ENCODE measurements around the gene SCGB3A2.
"Not testable (repeated sequence)": the region's sequence is repeated elsewhere in the genome, so short reads cannot be mapped to it uniquely, and the experiment has no call there.

The SCGB3A2 gene

DNA sequence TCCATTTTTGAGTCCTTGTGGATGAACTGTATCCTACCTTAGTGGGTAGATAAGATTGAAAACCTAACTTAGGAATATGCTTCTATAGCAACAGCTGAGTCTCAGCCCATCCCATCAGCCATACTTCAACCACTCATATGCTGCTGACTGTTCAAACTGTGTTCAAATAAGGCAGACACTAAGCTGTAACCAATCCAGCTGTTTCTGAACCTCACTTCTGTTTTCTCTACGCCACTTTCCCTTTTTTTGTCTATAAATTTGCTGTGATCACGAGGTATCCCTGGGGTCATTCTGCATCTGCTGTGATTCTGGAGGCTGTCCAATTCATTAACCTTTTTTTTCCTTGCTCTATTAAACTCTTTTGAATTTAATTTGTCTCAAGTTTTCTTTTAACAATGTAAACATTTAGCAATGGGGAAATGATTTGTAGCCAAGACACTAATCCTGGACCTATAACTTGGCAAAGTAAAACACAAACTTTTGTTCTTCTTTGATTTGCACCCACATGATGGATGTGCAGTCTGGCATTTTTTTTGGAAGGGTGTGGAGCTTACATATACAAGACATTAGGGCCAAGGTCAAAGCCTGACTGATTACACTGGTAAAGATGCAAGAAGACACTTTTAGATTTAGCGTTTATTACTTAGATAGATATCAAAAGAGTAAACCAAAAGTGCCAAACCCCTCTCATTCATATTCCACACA lies 14.9 kb upstream of the SCGB3A2 start:
- DNase-seq (ENCODE audit: low read depth) = no peak

DNA sequence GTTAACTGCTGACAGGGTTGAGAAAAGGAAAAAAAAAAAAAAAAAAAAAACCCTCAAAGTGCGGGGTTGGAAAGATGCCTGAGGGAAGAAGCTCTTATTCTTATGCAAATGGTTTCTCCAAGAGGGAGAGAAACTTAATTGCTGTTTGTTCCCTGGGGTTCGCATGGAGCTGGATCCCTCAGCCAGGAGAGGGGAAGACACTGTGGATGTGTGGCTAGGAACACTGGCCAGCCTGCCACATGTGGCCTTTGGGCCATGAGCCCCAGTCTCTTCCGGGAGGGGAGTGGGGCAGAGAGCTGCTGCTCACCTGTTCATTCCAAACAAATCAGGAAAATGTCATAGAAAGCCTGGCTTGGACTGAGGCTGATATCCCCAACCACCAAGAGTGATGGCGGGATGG lies 9.4 kb upstream of the SCGB3A2 start:
- DNase-seq (ENCODE audit: low read depth) = no peak

DNA sequence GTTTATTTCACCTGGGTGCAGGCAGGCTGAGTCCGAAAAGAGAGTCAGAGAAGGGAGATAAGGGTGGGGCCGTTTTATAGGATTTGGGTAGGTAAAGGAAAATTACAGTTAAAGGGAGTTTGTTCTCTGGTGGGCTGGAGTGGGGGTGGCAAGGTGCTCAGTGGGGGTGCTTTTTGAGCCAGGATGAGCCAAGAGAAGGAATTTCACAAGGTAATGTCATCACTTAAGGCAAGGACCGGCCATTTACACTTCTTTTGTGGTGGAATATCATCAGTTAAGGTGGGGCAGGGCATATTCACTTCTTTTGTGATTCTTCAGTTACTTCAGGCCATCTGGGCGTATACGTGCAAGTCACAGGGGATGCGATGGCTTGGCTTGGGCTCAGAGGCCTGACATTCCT lies 8.6 kb upstream of the SCGB3A2 start:
- not testable (repeated sequence) for DNase-seq (ENCODE audit: low read depth)

DNA sequence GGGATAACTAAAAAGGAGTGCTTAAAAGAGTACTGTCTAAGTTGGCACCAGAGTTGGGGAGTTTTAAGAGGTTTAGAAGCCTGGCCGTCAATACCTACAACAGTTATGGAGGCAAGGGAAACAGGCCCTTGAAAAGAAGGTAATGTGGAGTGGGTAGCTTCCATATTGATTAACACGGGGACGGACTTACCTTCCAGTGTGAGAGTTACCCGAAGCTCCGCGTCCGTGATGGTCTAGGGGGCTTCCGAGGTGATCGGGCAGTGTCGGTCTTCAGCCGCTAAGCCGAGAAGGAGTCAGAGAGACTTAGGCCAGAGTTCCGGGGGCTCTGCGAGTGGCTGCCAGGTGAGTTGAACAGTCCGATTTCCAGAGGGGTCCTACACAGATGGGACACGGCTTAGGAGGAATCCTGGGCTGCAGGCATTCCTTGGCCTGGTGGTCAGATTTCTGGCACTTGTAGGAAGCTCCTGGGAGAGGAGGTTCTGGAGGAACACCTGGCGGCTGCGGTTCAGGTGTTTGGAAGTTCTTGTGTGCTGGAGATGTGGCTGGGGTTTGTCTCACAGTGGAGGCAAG lies 6.4 kb upstream of the SCGB3A2 start:
- DNase-seq (ENCODE audit: low read depth) = not testable (repeated sequence)

DNA sequence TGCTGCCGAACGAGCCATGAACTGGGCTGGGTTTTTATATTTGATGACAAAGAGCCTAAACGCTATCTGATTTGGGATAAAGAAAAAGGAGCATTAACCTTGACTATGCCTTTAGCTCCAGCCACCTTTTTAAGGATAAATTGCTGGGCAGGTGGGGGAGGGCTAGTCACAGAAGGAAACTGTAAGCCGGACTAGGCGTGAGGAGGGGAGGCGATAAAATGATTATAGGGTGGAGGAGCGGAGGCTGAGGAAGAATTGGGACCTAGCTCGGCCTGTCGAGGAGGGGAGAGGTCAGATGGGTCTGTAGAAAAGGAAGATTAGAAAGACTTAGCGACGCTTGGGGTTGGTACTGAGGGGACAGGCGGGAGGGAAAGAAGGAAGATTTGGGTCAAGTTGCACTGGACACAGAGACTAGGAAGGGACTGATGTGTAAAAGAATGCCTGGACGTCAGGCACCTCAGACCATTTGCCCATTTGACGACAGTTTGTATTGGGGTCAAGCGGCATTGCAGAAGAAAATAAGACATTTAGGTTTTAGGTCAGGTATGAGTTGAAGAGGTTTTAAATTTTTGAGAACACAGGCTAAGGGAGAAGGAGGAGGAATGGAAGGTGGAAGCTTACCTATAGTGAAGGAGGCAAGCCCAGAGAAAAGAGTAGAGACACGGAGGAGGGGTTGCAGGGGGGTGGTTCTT lies 5.6 kb upstream of the SCGB3A2 start:
- not testable (repeated sequence) for DNase-seq (ENCODE audit: low read depth)

DNA sequence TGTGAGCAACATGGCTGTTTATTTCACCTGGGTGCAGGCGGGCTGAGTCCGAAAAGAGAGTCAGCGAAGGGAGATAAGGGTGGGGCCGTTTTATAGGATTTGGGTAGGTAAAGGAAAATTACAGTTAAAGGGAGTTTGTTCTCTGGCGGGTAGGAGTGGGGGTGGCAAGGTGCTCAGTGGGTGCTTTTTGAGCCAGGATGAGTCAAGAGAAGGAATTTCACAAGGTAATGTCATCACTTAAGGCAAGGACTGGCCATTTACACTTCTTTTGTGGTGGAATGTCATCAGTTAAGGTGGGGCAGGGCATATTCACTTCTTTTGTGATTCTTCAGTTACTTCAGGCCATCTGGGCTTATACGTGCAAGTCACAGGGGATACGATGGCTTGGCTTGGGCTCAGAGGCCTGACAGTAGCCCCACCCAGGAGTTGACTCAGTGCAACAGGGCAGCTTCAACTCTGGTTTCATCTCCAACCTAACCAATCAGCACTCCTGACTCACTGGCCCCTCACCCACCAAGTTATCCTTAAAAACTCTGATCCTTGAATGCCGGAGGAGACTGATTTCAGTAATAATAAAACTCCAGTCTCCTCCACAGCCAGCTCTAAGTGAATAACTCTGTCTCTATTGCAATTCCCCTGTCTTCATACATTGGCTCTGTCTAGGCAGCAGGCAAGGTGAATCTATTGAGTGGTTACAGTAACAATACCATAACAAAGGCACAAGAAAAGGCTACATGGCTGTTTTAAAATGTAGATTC lies 4.2 kb upstream of the SCGB3A2 start:
- DNase-seq (ENCODE audit: low read depth) = not testable (repeated sequence)

DNA sequence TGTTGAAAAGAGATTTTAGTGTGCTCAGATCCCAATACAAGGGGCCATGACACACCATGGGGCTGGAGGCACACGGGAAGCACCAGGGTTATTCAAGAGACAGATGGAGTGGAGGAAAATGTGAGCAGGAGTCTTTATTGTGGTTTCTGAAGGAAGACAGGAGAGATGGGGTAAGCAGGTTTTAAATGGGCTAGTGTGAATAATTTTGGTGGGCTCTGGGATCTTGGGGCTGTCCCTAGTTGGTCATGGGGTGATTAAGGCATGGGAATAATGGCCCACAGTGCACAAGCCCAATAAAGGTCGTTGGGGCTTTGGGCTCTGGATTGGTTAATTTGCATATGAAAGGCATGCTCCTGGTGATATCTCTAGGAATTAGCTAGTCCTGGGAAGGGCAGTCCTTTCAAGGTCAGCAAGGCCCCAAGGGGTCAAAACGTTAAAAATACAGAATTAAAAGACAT lies 3.6 kb upstream of the SCGB3A2 start:
- no peak for DNase-seq (ENCODE audit: low read depth)

DNA sequence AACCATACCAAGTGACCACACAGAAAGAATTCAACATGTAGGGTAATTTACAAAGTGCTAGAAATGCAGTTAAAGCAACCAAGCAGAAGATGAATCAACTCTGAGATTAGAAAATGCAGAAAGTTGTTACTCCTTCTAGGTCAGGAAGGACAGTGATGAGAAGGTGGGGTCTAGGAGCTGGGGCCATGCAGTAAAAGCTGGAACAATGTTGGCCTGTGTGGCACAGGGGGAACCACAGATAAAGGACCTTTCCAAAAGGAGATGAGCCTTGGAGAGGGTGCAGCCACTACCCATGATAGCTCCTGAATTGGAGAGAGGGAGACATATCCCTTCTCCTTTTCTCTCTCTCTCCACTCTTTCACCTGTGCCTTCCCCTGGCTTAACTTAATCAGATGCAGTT lies 2.4 kb upstream of the SCGB3A2 start:
- no peak for DNase-seq (ENCODE audit: low read depth)

DNA sequence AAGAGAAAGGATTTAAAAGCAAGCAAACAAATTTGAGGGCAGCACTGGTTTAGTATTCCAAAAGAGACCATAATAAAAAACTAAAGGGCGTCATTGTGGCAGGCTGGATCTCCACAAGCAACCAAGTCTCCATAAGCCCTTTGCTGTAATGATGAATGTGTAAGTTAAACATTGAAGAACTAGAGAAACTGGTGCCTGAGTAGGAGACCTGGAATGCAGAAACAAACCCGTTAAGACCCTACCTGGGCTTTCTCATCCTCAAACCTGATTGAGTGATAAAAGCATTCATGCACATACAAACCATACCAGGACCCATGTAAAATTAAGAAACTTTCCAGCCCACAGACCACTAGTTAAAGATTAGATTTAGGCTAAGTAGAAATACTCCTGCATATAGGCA lies 1.9 kb upstream of the SCGB3A2 start:
- no peak for DNase-seq (ENCODE audit: low read depth)

DNA sequence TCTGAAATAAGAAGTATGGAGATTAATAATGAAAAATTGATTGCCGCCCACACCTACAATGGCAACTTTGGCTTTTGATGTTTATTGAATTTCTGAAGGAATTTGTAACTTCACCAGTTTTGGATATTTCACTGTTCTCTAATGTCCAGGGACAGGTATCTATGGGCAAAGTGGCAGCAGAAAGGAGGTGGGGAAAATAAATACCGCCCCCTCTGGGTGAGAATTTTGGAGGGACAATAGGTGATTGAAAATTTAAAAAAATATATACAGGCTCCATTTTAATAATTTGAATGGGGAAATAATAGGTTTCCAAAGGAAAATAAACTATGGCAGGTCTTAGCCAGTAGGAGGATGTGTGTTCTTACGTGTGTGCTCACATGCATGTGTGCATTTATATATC lies 1.3 kb downstream of the SCGB3A2 start:
- no peak for DNase-seq (ENCODE audit: low read depth)

DNA sequence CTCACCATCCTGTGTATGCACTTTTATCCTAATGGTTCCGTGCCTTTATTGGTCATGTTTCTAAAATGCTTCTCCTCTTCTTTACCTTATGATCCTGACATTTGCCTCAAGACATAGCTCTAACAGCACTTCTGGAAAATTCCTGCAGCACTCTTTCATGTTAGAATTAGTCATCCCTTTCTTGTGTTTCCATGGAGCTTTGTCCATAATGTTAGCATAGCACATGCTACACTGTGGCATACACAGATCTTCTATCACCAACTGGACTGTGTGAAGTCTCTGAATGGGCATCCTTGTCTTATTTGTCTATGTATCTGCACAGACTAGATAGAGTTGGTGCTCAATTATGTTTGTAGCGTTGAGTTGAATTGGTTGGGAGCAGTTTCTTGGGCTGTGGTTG lies 2.0 kb downstream of the SCGB3A2 start:
- DNase-seq (ENCODE audit: low read depth) = no peak

DNA sequence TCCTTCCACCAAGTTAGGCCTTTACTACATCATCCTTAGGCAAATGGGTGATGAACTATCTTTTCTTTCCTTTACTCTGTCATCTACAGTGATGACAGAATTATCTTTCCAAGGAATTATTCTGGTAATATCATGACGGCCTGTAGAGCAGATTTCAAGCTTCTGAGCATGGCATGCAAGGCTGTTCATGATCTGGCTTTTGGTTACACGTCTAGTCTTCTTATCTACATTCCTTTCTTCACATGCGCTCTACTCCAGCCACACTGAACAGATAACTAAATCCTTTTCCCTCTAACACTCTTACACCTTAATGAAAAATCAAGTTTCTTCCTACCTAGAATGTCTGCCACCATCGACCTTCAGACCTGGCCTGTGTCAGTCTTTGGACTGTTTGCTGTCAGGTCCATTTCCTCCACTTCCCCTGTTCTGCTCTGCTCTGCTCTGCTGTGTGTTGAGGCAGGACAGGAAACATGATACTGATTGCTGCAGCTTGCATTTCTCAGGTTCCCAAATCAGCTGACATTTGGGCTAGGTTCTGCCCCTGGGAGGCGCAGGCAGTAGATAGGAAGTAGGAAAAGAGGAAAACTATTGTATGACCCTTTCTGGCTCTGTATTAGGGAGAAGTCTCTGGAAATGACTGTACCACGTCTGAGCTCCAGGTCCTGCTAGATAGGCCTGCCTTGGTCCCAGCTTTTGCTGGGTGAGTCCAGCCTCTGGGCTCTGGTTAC lies 4.2 kb downstream of the SCGB3A2 start:
- no peak for DNase-seq (ENCODE audit: low read depth)

DNA sequence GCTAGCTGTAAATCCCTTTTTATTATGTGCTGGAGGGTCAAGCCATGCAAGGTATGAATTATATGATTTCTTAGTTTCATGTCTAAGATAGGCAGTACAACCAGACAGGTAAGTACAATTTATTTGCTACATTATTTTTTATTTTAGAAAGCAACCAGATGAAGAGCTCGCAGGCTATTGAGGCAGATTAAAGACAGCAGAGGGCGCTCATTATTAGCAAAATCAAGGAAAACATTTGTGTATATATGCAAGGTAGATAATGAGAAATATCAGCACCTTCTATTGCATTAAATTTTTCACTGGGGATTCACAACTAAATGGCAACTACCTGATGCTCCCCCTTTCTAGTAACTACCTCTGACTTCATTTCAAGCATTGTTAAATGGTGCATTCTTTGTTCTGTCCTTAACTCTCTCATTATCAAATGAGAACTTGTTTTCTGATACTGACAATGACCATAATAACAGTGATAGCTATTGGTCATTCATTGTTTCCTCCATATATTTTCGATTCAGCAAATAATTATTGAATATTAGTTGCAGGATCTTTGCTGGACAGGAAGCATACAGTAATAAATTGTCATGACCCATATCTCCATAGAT lies 8.6 kb downstream of the SCGB3A2 start:
- DNase-seq (ENCODE audit: low read depth) = no peak

DNA sequence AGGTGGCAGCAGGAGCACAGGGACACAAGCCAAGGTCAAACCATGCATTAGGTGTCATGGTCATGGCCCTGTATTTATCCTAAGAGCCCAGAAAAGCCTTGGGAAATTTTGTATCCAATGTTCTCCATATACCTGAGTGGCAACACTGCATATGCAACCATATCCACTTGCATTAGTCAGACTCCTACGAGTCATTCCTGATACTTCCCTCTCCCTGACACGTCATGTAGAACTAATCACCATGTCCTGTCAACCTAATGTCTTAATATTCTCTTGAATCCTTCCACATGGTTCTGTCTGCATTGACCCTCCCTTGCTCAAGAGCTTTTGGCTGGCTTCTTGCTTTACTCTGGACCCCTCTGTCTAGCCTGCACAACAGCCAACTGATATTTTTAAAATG lies 9.4 kb downstream of the SCGB3A2 start:
- DNase-seq (ENCODE audit: low read depth) = no peak

DNA sequence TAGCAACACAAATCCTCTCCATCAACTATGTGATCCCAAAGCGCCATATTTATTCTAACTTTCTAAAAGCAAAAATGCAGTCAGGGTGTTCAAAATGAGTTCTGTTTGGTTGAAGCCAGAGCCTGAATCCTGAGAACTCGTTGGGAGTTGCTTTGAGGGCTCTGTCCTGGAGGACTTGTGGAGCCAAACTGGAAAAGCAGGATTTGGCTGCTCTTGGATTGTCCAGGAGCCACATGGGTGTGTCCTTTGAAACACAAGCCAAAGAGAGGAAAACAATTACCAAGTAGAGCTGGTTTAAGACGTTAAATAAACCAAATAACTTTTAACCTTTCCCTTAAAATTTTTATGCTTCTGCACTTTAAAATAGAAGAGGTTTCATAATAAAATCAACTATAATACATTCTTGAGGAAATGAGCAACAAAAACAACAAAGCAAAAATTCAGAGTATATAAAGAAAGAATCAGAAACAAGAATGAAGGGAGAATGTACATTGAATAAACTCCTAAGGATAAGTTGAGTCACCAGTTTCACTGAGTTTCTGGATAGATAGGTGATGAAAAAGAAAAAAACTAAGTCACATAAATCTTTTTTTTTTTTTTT lies 14.3 kb downstream of the SCGB3A2 start:
- DNase-seq (ENCODE audit: low read depth) = no peak

DNA sequence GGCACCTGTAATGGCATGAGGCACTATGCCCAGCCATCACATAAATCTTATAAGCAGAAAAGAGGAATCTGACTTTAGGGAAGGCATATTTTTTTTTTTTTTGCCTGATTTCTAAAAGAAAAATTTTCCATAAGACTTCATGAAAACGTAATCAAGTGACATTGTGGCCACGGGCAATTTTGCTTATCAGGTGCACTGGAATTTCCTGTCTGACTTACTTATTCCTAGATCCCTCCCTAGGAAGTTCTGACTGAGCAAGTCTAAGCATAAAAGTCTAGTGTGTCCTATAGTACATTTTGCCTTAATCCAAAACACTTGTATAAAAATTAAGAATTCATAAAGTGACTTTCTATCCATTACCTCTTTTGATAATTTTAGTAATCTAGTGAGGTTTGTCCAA lies 15.3 kb downstream of the SCGB3A2 start:
- DNase-seq (ENCODE audit: low read depth) = no peak

DNA sequence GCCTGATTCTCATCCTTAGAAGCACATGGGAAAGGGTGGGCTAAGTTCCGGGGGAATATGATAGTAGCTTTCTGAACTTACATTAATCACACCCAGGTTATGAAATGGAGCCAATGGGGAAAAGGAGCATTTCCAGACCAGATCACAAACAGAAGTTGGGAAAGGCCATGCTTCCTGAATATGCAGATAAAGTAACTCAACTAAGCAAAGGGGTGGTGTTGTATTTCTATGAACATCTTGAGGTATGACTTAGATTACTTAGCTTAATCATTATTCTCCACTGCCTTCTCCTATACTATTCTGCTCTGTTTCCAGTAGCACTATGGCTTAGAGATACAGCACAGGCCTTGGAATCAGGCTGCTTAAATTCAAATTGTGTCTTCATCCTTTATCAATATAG lies 17.4 kb downstream of the SCGB3A2 start:
- no peak for DNase-seq (ENCODE audit: low read depth)

DNA sequence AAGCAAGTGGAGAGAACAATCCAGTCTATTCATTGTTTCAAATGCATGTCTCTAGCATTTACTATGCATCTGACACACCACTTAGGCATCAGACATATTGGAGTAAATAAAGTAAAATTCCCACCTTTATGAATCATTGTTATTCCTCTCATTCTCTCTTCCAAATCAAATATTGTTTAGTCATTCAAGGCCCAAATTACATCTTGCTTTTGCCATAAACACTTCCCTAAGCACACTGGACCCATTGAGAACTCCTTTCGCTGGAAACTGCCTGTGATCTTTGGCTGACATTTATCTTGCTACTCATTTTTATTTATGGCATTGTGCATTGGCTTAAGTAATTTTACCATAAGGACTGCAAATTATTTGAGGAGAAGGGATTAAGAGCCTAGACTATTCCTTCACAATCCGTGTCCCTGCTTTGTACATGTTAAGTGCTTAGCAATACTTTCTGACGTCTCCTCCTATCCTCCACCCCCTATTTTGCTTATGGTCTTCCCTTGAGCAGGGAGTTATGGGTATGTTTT lies 20.4 kb downstream of the SCGB3A2 start:
- no peak for DNase-seq (ENCODE audit: low read depth)

DNA sequence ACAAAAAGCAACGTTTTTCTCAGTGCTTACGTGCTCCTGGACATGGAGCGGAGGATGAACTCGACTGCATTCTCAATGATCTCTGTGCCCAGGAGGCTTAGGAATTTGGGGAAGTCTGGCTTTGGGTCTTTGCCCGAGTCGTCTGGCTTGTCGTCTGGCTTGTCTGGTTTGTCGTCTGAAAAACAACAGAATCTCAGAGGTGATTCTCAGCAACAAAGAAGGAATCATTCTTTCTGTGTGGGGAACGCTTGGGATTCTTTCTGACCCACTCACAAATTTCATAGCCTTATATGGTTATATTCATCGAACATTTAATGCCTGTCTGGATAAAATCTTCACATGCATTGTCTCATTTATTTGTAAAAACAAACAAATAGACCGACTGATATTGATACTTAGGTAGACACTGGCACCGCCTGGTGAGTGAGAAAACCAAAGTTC lies 23.1 kb downstream of the SCGB3A2 start:
- DNase-seq (ENCODE audit: low read depth) = no peak

DNA sequence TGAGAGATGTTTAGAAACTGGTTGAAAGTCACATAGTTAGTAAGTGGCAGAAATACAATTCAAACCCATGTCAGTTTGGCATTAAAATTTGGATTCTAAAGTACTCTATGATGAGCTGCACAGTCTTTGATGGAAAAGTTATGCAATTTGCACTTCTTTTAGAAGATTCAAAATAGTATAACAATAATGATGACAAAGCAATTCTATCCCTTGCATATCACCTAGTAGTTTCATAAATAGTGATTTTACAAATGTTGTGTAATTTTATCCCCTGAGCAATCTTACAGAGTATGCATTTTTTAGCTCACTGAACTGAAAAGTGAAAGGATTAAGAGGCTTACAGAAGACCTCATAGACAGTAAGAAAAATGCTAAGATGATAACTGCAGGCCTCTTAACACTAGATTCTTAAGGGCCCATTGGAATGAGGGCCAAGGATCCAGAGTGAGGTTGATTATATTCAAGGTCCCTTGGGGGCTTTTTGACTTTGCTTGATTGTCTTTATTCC lies 24.2 kb downstream of the SCGB3A2 start:
- DNase-seq (ENCODE audit: low read depth) = no peak

DNA sequence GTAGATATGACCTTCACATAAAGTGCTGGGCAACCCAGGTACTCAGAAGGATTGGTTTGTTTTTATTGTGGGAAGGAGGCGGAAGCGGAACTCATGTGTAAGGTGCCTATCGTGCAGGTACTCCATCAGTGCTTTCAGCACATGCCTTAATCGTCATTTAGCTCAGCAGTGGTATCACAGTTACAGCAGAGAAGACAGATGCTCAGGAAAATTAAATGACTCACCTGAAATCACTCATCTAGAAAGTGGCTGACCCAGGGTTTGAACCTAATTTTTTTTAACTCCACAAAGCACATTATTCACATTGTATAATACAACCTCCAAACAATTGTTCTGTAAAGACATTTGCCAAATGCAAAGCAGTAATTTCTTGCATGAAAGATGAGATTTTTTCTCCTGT lies 25.6 kb downstream of the SCGB3A2 start:
- DNase-seq (ENCODE audit: low read depth) = no peak

Measured in T-helper 22 cell (primary cell).